GM12873 (cell line): ENCODE data around the gene GRIA1.

ENCODE experiments used
- CTCF ChIP-seq: IDR thresholded peaks from 2 replicates; pipeline ENCODE4 v1.5.1; 2012; ENCODE audit warnings: low read depth, mild to moderate bottlenecking, moderate library complexity, low read length, control low read depth; ENCODE audit not compliant: insufficient read depth; ENCODE audit errors: missing control alignments

GRIA1 gene

DNA sequence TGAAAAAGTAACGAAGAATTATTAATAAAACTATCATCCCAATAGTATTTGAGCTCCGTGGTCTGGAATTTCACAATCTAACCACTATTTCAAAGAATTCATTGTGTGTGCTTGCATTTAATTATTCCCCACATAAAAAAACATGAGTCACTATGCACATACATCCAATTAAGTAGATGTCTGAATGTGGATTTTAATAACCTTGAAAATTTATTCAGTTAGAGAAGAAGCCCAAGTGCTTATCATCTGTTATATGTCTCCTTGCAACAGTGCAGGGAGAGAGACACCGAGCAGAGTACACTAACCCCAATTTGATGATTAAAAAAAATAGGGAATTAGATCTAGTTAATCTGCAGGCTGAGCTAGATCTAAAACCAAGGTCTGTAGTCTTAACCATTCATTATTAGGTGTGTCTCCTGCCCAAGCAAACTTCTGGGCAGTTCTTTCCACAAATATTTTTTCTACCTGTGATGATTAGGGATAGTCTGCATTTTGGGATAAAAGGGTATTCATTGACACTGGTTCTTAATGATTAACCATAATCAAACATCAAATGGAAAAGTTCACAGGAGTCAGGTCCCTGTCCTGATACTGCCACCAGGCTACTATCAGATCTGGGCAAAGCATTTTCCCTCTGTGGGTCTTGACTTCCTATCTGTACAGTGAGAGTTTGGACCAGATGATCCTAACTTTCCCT is 164.2 kb downstream of the GRIA1 start:
- TF ChIP-seq CTCF, result no peak

DNA sequence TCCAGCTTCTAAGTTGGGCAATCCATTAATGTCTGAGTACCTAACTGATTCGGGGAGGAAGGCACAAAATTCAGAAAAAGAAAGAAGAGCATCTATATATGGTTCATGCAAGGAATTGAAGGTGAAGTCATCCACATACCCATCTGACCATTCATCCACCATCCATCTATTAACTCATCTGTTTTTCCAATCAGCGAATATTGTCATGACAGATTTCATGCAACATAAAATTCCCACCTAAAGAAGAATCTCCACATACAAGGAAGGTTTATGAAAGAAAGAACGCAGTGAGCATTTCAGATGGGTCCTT is 164.7 kb downstream of the GRIA1 start:
- no peak for TF ChIP-seq CTCF

GRCh38 chr5:153658149-153658548 is 167.7 kb downstream of the GRIA1 start:
- no peak for TF ChIP-seq CTCF

DNA sequence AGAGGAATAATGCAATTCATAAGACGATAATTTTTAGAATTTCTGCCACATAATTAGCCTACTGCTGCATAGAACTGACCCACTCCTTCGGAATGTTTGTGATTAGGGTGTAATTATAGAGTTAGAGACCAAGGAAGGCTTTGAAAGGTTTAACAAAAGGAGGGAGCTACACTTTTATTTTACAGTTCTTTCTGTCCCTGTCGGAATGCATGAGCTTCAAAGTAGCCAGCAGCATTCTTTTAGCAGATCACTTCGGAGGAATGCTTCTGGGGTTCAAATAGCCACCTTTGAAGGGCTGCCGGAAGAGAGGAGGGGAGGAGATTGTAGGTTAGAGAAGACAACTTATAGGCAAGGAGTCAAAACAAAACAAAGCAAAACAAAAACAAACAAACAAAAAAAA is 168.1 kb downstream of the GRIA1 start:
- no peak for TF ChIP-seq CTCF

DNA sequence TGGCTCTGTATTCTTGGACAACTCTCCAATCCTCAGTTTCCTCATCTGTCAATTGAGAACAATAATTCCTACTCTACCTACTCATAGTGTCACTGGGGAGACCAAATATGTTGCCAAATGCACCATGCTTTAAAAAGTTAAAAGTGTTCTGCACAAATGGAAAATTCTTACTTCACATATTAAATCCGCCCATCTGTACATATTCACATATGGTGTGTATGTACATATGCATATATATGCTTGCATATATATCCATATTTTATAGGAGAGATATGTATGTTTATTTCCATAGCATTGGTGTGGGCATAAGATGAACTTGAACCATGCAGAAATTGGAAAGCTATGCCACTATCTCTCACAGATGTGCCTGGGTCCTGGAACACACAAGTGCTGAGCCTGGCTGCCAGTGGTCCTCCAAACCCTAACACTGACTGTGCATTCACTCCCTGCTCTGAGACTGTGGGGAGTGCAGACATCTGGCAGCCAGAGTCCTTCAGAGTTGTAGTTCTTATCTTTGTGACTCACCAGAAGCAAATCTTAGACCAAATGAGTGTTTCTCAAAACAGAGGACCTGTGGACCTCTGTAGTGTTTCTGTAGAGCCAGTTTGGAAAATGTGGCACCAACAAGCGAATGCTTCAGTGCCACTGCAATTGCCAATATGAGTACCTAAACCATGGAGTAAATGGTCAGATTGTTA is 168.7 kb downstream of the GRIA1 start:
- no peak for TF ChIP-seq CTCF

- TF ChIP-seq CTCF, result no peak
These were observed 170.4 kb downstream of the GRIA1 start for GRCh38 chr5:153660919-153661318.

DNA sequence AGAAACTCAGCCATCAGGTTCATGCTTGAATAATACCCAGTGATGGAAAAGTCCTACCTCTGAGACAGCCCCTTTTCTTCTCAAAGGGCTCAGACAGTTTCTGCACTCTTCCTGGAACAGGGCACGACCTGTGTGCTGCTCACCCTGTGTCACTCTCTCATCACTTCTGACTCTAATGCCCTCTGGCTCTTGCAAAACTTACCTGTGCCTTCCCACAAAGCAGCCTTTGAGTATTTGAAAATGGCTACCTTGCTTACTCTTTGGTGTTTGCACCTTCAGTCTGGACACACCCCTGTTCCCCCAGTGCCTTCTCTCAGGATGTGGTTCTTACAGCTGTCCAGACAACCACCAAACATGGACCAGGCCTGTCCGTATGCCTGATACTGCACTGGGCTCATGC is 171.4 kb downstream of the GRIA1 start:
- no peak for TF ChIP-seq CTCF

GRCh38 chr5:153670101-153670500 is 179.6 kb downstream of the GRIA1 start:
- no peak for TF ChIP-seq CTCF
